ENCODE results near the gene ATP1B3. TPM values are rescaled to one million over a fixed set of nuclear protein-coding genes. Genes with fewer than 3 reads are reported as not detected.
A peak's percentile ranks its signal among the peaks of the same experiment; 100 is the strongest.
"Not testable (repeated sequence)": the region's sequence is repeated elsewhere in the genome, so short reads cannot be mapped to it uniquely, and the experiment has no call there.

ATP1B3 gene
- total RNA-seq, 1 donor from 2014 or later, result 141 TPM

- no peak for DNase-seq (ENCODE audit: low read depth)
These were observed 64.7 kb downstream of the ATP1B3 start for GRCh38 chr3:141941093-141941492.

- no peak for DNase-seq (ENCODE audit: low read depth)
These were observed 65.6 kb downstream of the ATP1B3 start for GRCh38 chr3:141942006-141942405.

- peak; percentile 99 for DNase-seq (ENCODE audit: low read depth)
These were observed 69.5 kb downstream of the ATP1B3 start for GRCh38 chr3:141945726-141946485.

GRCh38 chr3:141949399-141949798, 73.0 kb downstream of the ATP1B3 start:
- no peak for DNase-seq (ENCODE audit: low read depth)

GRCh38 chr3:141949972-141950371, 73.5 kb downstream of the ATP1B3 start:
- no peak for DNase-seq (ENCODE audit: low read depth)

GRCh38 chr3:141950572-141951493, 74.4 kb downstream of the ATP1B3 start:
- DNase-seq (ENCODE audit: low read depth), result peak; percentile 31

- no peak for DNase-seq (ENCODE audit: low read depth)
These were observed 76.2 kb downstream of the ATP1B3 start for GRCh38 chr3:141952611-141953010.

GRCh38 chr3:141955175-141955574, 78.7 kb downstream of the ATP1B3 start:
- DNase-seq (ENCODE audit: low read depth), result peak; percentile 83

- peak; percentile 56 for DNase-seq (ENCODE audit: low read depth)
These were observed 83.4 kb downstream of the ATP1B3 start for GRCh38 chr3:141959589-141960554.

- peak; percentile 28 for DNase-seq (ENCODE audit: low read depth)
These were observed 84.3 kb downstream of the ATP1B3 start for GRCh38 chr3:141960731-141961130.

GRCh38 chr3:141963301-141963700, 86.9 kb downstream of the ATP1B3 start:
- no peak for DNase-seq (ENCODE audit: low read depth)

- no peak for DNase-seq (ENCODE audit: low read depth)
These were observed 89.0 kb downstream of the ATP1B3 start for GRCh38 chr3:141965471-141965870.

GRCh38 chr3:141969711-141970110, 93.3 kb downstream of the ATP1B3 start:
- DNase-seq (ENCODE audit: low read depth), result no peak

GRCh38 chr3:141971571-141971970, 95.1 kb downstream of the ATP1B3 start:
- no peak for DNase-seq (ENCODE audit: low read depth)

GRCh38 chr3:141972399-141972798, 96.0 kb downstream of the ATP1B3 start:
- DNase-seq (ENCODE audit: low read depth), result no peak

GRCh38 chr3:141974777-141975176, 98.3 kb downstream of the ATP1B3 start:
- not testable (repeated sequence) for DNase-seq (ENCODE audit: low read depth)

Other genes starting within 250 kb of the ATP1B3 start
- gene RNF7, start 138.3 kb upstream of the ATP1B3 start, total RNA-seq, result 139 and 146 TPM in 2 replicates
- gene GRK7, start 113.2 kb upstream of the ATP1B3 start, total RNA-seq, result 0.05 and 0.08 TPM in 2 replicates